NAMALWA (cell line): Measurements from ENCODE around the gene TGFBR3L.

ENCODE experiments used
- DNase-seq: peaks from one replicate; pipeline ENCODE4 v3.0.0-alpha.2; 2015; ENCODE audit warnings: low spot score

The TGFBR3L gene

GRCh38 chr19:7914598-7915045, at the start of gene TGFBR3L:
Gene TGFBR3L, plus strand, starts transcription at chr19:7914830.
- no peak for DNase-seq

- DNase-seq: peak; percentile 31
Measured at GRCh38 chr19:7865262-7865911, 49.2 kb upstream of the TGFBR3L start.

GRCh38 chr19:7866399-7867091, 48.1 kb upstream of the TGFBR3L start:
- DNase-seq: no peak

GRCh38 chr19:7867092-7867844, 47.4 kb upstream of the TGFBR3L start:
- no peak for DNase-seq

GRCh38 chr19:7868326-7868670, 46.3 kb upstream of the TGFBR3L start:
- DNase-seq: no peak

GRCh38 chr19:7868671-7869452, 45.8 kb upstream of the TGFBR3L start:
- DNase-seq: peak; percentile 95

GRCh38 chr19:7869453-7869909, 45.1 kb upstream of the TGFBR3L start:
- DNase-seq: no peak

- DNase-seq: peak; percentile 90
Measured at GRCh38 chr19:7869910-7870511, 44.6 kb upstream of the TGFBR3L start.

- DNase-seq: peak; percentile 98
Measured at GRCh38 chr19:7870571-7871436, 43.8 kb upstream of the TGFBR3L start.

GRCh38 chr19:7871437-7872305, 43.0 kb upstream of the TGFBR3L start:
- DNase-seq: peak; percentile 94

GRCh38 chr19:7872306-7873204, 42.1 kb upstream of the TGFBR3L start:
- no peak for DNase-seq

GRCh38 chr19:7873304-7874075, 41.1 kb upstream of the TGFBR3L start:
- DNase-seq: no peak

GRCh38 chr19:7874076-7874896, 40.3 kb upstream of the TGFBR3L start, which contains the start of gene PRR36:
Gene PRR36, minus strand, starts transcription at chr19:7874390. Its CDS starts 701 bp downstream, at chr19:7873689.
- DNase-seq: no peak

GRCh38 chr19:7874897-7875273, 39.7 kb upstream of the TGFBR3L start:
- DNase-seq: no peak

- DNase-seq: no peak
Measured at GRCh38 chr19:7877249-7877836, 37.3 kb upstream of the TGFBR3L start.

- DNase-seq: no peak
Measured at GRCh38 chr19:7879111-7879807, 35.4 kb upstream of the TGFBR3L start.
